OCI-LY3 (cell line): ENCODE measurements around the gene PRPH2.

Experiments used
- H2AFZ ChIP-seq: fragments of 200-600, 300-600 bp; shearing (Covaris generic); 2 replicates; pipeline ENCODE4 v1.6.0; 2014; ENCODE audit warnings: antibody characterized with exemption, low read depth, low read length
- H3K27ac ChIP-seq: fragments of 200-600, 300-600 bp; sonication (generic); 2 replicates; pipeline ENCODE4 v1.5.1; 2014; ENCODE audit warnings: mild to moderate bottlenecking, low read length, moderate library complexity, mixed read lengths
- H3K27me3 ChIP-seq: fragments of 200-600, 300-600 bp; sonication (generic); 2 replicates; pipeline ENCODE4 v1.6.1; 2014; ENCODE audit warnings: low read depth, low read length, mixed read lengths
- H3K36me3 ChIP-seq: fragments of 200-600, 300-600 bp; sonication (generic); replicated peaks from 2 replicates; pipeline ENCODE3; 2014; ENCODE audit warnings: low read depth, low read length, mixed read lengths
- H3K4me1 ChIP-seq: fragments of 300-600, 200-600 bp; sonication (generic); 2 replicates; pipeline ENCODE4 v1.6.1; 2014; ENCODE audit warnings: low read length, mixed read lengths
- H3K4me2 ChIP-seq: fragments of 200-600, 300-600 bp; sonication (generic); 2 replicates; pipeline ENCODE4 v1.6.1; 2014; ENCODE audit warnings: low read length, mixed read lengths
- H3K4me3 ChIP-seq: fragments of 300-600, 200-600 bp; sonication (generic); 2 replicates; pipeline ENCODE4 v1.5.1; 2014; ENCODE audit warnings: antibody characterized with exemption, mild to moderate bottlenecking, low read length, moderate library complexity
- H3K79me2 ChIP-seq: fragments of 300-600, 200-600 bp; shearing (Covaris generic); 2 replicates; pipeline ENCODE4 v1.6.1; 2014; ENCODE audit warnings: mild to moderate bottlenecking, low read length, mixed read lengths
- H3K9ac ChIP-seq: fragments of 300-600, 200-600 bp; shearing (Covaris generic); 2 replicates; pipeline ENCODE4 v1.6.0; 2014; ENCODE audit warnings: mild to moderate bottlenecking, low read length, moderate library complexity
- H3K9me3 ChIP-seq: fragments of 200-600, 300-600 bp; shearing (Covaris generic); 2 replicates; pipeline ENCODE4 v1.6.1; 2014; ENCODE audit warnings: low read length, mixed read lengths; ENCODE audit not compliant: insufficient read depth
- H4K20me1 ChIP-seq: fragments of 200-600, 300-600 bp; sonication (generic); 2 replicates; pipeline ENCODE4 v1.6.1; 2016; ENCODE audit warnings: low read length, mixed read lengths; ENCODE audit not compliant: insufficient read depth
- EZH2phosphoT487 ChIP-seq: fragments of 200-600 bp; shearing (Covaris generic); IDR thresholded peaks from 2 replicates; pipeline ENCODE4 v1.6.1; 2018; ENCODE audit warnings: antibody characterized with exemption, mixed run types, low read depth
- TF ChIP-seq, protein P1 (sequence below): fragments of 200-600, 300-600 bp; sonication (generic); IDR thresholded peaks from 2 replicates; pipeline ENCODE4 v1.5.1; 2014; ENCODE audit warnings: antibody characterized with exemption, low read length, low read depth

PRPH2 gene

DNA sequence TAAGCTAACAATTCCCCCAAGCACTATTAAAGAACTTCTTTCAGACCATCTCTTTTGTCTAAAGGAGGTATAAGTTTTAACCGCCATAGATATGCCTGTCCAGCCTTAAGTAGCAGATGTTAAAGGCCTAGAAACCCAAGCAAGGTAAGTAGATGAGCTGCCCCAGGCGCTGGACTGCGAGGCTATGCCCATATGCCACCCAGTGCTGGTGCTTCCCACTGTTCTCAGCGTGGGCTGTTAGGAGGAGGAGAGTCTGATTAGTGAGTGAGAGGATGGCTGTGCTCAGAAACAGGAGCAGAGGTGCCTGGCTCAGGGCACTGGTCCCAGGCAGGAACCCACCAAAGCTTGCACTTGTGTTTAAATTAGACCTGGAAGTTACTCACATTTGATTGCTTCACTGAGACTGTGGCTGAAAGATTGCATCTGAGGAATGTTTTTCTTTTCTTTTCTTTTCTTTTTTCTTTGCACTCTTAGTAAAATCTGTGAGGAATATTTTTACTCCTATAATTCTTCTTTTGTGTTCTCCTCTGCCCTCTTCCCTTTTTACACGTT lies 32.2 kb downstream of the PRPH2 start:
- Histone ChIP-seq H3K36me3 (peaks cover 64% of the 10 kb centered on the region), H3K4me3 (no peak overlapping the region), H3K27ac (no peak overlapping the region), H3K4me1 (no peaks in the 10 kb centered on the region), H4K20me1 (no peaks in the 10 kb centered on the region), H3K27me3 (no peaks in the 10 kb centered on the region), H3K4me2 (no peak overlapping the region), H3K9me3 (no peaks in the 10 kb centered on the region), H3K9ac (no peak overlapping the region), H2AFZ (no peak overlapping the region), H3K79me2 (no peaks in the 10 kb centered on the region)
- TF ChIP-seq, protein P1, sequence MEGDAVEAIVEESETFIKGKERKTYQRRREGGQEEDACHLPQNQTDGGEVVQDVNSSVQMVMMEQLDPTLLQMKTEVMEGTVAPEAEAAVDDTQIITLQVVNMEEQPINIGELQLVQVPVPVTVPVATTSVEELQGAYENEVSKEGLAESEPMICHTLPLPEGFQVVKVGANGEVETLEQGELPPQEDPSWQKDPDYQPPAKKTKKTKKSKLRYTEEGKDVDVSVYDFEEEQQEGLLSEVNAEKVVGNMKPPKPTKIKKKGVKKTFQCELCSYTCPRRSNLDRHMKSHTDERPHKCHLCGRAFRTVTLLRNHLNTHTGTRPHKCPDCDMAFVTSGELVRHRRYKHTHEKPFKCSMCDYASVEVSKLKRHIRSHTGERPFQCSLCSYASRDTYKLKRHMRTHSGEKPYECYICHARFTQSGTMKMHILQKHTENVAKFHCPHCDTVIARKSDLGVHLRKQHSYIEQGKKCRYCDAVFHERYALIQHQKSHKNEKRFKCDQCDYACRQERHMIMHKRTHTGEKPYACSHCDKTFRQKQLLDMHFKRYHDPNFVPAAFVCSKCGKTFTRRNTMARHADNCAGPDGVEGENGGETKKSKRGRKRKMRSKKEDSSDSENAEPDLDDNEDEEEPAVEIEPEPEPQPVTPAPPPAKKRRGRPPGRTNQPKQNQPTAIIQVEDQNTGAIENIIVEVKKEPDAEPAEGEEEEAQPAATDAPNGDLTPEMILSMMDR = no peak
- no peak for TF ChIP-seq EZH2phosphoT487

DNA sequence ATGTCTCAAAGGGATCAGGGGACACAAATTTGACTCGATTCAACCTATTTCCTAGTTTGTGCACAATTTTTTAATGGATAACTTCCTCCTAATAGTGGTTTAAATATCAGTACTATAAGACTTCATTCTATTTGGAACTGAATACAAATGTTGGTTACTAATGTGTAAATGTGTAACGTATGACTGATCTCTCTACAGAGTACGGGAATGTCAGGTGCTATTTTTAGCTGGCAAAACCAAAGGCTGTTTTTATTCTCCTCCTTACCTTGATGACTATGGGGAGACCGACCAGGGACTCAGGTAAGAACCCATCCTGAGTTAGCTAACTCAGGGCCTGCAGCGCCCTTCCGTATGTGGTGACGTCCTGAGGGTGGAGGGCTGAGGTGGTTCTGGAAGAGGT lies 33.0 kb downstream of the PRPH2 start:
- H3K36me3 ChIP-seq = peaks cover 69% of the 10 kb centered on the region
- no peaks in the 10 kb centered on the region for H3K9me3 ChIP-seq
- no peaks in the 10 kb centered on the region for H3K79me2 ChIP-seq
- no peak overlapping the region for H3K27ac ChIP-seq
- H3K4me3 ChIP-seq = no peak overlapping the region
- TF ChIP-seq EZH2phosphoT487 = no peak
- TF ChIP-seq, protein P1 = no peak
- H3K9ac ChIP-seq = no peak overlapping the region
- H4K20me1 ChIP-seq = no peaks in the 10 kb centered on the region
- H3K27me3 ChIP-seq = no peaks in the 10 kb centered on the region
- no peaks in the 10 kb centered on the region for H3K4me1 ChIP-seq
- no peak overlapping the region for H3K4me2 ChIP-seq
- no peak overlapping the region for H2AFZ ChIP-seq

DNA sequence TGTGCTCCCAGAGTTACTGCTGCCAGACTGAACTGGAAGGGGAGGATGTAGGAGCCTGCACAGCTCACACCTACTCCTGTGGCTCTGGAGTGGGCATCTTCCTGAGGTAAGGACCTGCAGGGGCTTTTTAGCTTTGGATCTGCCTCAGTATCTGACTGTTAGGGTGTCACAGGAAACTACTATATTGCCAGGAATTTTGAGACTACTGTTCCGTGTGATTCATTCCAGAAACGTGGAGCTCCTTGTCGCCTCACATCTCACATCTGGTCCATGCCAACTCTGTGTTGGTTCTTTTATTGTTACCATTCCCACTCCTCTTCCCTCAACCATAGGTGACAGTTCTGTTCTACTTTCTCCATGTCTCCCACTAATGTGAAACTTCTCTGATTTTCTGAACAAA lies 34.1 kb downstream of the PRPH2 start:
- Histone ChIP-seq H3K4me2 (no peak overlapping the region), H3K79me2 (no peaks in the 10 kb centered on the region), H4K20me1 (no peaks in the 10 kb centered on the region), H3K9ac (no peak overlapping the region), H3K36me3 (peaks cover 75% of the 10 kb centered on the region), H3K27ac (no peak overlapping the region), H3K27me3 (no peaks in the 10 kb centered on the region), H3K9me3 (no peaks in the 10 kb centered on the region), H3K4me1 (no peaks in the 10 kb centered on the region), H2AFZ (no peak overlapping the region), H3K4me3 (no peak overlapping the region)
- TF ChIP-seq, protein P1 = no peak
- no peak for TF ChIP-seq EZH2phosphoT487

DNA sequence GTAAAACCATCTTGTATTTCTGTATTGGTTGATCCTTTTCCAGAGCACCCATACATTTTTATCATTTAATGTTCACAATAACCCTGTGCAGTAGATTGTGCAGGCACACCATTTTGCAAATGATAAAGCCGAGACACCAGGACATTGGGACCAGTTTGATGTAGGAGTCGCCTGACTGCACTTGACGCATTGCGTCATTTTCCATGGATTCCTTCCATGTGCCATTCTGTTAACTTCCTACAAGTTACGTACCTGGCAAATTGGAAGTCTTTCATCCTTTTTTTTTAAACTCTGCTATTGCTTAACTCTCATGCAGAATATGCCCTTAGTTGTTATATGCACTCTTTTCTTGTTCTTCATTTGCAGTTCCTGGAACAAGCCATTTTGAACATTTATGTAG lies 43.0 kb downstream of the PRPH2 start:
- Histone ChIP-seq H3K4me3 (no peak overlapping the region), H3K79me2 (no peaks in the 10 kb centered on the region), H3K36me3 (peaks cover 68% of the 10 kb centered on the region), H3K9me3 (no peaks in the 10 kb centered on the region), H2AFZ (no peak overlapping the region), H3K4me2 (no peak overlapping the region), H3K27ac (no peak overlapping the region), H3K9ac (no peak overlapping the region), H4K20me1 (no peaks in the 10 kb centered on the region), H3K4me1 (no peaks in the 10 kb centered on the region), H3K27me3 (no peaks in the 10 kb centered on the region)
- no peak for TF ChIP-seq EZH2phosphoT487
- TF ChIP-seq, protein P1 = no peak
